ENCODE results near the gene PLP2.
"Not testable (repeated sequence)": the region's sequence is repeated elsewhere in the genome, so short reads cannot be mapped to it uniquely, and the experiment has no call there.

The PLP2 gene, protein sequence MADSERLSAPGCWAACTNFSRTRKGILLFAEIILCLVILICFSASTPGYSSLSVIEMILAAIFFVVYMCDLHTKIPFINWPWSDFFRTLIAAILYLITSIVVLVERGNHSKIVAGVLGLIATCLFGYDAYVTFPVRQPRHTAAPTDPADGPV

DNA sequence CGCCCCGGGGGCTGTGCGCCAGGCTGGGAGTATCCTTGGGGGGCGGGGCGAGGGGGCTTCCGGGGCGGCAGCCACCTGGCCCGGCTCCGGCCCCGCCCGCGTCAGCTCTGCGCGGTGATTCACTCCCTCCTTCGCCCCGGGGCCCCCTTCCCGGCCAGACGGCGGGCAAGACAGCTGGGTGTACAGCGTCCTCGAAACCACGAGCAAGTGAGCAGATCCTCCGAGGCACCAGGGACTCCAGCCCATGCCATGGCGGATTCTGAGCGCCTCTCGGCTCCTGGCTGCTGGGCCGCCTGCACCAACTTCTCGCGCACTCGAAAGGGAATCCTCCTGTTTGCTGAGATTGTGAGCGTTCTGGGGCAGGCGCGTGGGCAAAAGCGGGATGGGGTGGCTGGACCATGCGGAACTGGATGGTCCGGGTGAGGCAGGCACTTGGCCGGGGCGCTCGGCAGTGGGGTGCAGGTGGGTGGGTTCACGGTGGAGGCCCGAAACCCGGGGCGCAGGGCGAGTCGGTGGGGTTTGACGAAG lies at the start of gene PLP2:
Gene PLP2 (plus strand): TSS at position 147 of the 528 bp plus-strand sequence. CDS start 103 bp downstream, at position 250.
- peak; percentile 65 for DNase-seq (ENCODE audit: low read depth)

GRCh38 chrX:49122499-49122898 lies 49.2 kb upstream of the PLP2 start:
- DNase-seq (ENCODE audit: low read depth): no peak

- DNase-seq (ENCODE audit: low read depth): not testable (repeated sequence)
Measured at GRCh38 chrX:49127742-49128258, 43.9 kb upstream of the PLP2 start.

DNA sequence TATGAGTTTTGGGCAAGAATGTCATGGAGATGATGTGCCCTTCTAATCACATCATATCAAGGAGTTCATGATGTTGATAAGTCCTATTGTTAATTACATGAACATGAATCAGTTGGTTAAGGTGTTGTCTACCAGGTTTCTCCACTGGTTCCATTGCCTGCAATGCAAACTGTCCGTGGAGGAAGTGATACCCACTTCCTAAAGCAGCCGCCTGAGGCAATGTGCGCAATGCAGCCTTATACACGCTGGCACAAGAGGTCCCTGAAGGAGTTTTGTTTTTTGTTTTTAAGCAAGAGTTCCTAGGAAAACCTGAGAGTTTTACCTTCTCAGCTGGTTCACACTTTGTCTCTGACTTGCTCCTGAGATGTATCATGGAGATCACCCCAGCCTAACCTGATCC lies 42.3 kb upstream of the PLP2 start:
- DNase-seq (ENCODE audit: low read depth): no peak

DNA sequence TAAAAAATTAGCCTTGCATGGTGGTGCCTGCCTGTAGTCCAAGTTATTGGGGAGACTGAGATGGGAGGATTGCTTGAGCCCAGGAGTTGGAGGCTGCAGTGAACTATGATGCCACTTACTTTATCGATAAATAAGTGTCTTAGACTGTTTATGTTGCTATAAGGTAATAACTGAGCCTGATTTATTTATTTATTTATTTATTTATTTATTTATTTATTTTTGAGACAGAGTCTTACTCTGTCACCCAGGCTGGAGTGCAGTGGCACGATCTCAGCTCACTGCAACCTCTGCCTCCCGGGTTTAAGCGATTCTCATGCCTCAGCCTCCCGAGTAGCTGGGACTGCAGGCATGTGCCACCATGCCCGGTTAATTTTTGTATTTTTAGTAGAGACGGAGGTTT lies 39.4 kb upstream of the PLP2 start:
- not testable (repeated sequence) for DNase-seq (ENCODE audit: low read depth)

DNA sequence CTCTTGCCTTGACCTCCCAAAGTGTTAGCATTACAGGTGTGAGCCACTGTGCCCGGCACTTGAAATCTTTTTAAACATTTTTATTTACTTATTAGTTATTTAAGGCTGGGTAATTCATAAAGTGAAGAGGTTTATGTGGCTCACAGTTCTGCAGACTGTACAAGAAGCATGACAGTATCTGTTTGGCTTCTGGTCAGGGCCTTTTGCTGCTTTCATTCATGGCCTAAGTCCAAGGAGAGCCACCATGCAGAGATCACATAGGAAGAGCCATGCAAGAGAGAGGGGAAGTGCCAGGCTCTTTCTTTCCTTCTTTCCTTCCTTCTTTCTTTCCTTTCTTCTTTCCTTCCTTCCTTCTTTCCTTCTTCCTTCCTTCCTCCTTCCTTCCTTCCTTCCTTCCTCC lies 37.9 kb upstream of the PLP2 start:
- DNase-seq (ENCODE audit: low read depth): no peak

DNA sequence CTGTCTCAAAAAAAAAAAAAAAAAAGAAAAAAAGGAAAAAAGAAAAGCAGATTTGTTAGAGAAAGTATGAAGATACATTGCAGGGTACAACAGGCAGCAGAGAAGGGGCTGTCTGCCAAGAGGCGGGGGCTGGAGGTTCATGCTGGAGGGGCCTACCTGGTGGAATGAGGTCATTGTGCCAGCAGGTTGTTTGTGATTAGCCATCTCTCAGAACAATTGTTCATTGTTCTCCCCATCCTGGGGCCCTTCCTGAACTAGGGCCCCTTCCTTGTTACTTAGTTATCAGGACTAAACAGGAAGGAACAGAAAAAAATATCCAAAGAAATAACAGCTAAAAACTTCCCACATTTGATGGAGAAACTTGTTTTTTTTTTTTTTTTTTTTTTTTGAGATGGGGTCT lies 34.2 kb upstream of the PLP2 start:
- DNase-seq (ENCODE audit: low read depth): no peak

DNA sequence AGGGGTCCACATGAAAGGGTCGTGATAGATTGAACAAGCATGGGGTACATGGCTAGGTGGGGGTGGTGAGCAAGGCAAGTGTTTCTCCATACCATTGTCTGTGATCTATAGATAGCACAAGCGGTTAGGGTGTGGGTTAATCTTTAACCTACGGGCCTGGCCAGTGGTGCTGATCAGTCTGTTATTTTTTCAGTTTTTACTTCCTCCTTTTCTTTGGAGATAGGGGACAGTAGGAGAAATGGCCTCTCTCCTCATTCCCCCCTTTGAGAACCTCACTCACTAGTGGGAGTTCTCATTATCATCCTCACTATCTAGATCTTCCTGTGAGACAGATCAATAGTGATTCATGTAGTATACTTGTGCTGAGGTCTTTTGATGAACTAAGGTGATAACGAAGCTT lies 32.0 kb upstream of the PLP2 start:
- no peak for DNase-seq (ENCODE audit: low read depth)

- DNase-seq (ENCODE audit: low read depth): not testable (repeated sequence)
Measured at GRCh38 chrX:49142264-49142663, 29.4 kb upstream of the PLP2 start.

GRCh38 chrX:49143154-49143553 lies 28.5 kb upstream of the PLP2 start:
- not testable (repeated sequence) for DNase-seq (ENCODE audit: low read depth)

DNA sequence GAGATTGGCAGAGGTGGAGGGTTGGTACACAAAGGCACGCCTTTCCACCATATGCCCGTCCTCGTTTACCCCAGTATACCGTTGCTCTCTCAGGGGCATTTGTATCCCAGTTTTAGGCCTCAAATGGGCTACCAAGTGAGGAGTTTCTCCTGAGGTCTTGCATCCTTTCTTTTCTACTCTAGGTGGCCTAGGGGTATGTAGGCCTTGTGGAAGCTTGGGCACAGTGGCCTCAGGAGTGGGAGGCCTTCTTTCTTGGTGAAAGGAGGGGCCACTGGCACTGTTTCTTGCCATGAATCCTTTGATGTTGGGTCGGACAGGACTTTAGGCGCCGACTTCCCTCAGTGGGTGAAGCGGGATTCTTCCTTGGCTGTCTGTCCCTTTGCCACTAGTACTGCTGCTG lies 24.4 kb upstream of the PLP2 start:
- no peak for DNase-seq (ENCODE audit: low read depth)

DNA sequence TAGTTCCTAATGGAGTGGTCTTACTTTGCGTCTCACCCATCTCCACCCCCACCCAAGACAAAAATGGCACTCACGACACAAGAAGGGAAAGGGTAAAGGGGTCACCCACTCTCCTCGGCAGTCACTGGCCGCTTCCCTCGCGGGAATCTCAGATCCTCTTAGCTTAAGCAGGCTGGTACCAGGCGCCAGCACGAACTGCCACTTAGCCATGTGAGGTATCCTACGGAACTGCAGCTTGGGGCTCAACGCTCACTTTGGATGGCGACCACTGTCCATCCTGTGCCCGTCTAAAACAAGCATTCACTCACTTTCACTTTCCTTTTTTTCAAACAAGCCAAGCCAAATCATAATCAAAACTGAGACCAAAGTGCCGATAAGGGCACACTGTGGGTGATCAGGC lies 23.8 kb upstream of the PLP2 start:
- DNase-seq (ENCODE audit: low read depth): no peak

GRCh38 chrX:49148390-49149100 lies 23.2 kb upstream of the PLP2 start:
- not testable (repeated sequence) for DNase-seq (ENCODE audit: low read depth)

DNA sequence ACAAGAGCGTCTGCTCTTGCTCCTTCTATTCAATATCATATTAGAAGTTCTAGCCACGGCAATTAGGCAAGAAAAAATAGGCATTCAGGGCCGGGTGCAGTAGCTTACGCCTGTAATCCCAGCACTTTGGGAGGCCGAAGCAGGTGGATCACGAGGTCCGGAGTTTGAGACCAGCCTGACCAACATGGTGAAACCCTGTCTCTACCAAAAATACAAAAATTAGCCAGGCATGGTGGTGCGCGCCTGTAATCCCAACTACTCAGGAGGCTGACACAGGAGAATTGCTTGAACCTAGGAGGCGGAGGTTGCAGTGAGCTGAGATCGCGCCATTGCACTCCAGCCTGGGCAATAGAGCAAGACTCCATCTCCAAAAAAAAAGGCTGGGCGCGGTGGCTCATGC lies 22.4 kb upstream of the PLP2 start:
- not testable (repeated sequence) for DNase-seq (ENCODE audit: low read depth)

DNA sequence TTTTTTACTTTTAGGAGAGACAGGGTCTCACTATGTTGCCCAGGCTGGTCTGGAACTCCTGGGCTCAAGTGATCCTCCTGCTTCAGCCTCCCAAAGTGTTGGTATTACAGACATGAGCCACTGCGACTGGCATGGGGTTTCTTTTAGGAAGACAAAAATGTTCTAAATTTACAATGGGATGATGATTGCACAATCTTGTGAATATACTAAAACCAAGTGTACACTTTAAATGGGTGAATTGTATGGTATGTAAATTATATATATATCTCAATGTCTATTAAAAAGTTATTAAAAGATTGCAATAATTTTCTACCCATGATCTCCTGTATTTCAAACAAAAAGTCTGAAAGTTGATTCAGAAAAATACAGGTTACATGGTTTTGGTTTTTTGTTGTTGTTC lies 18.2 kb upstream of the PLP2 start:
- DNase-seq (ENCODE audit: low read depth): no peak

DNA sequence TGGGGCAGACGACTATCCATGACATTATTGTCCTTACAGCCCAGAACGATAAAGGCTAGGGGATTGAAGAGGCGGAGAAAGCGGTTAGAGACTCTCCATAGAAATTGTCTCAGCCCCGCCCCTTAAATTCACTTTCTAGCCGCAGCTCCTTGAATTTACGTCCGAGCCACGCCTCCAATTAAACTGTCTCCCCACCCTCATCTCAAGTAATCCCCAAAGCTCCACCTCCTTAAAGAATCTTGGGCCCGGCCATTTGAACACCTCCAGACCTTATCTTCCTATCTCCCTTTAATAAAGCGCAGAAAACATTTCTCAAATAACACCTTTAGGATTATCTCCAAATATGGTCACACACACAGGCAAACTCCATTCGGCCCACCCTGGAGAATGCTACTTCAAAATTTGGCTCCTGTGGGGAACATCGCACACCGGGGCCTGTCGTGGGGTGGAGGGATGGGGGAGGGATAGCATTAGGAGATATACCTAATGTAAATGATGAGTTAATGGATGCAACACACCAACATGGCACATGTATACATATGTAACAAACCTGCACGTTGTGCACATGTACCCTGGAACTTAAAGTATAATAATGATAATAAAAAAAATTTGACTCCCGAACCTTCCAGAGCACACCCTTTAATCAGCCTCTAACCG lies 16.3 kb upstream of the PLP2 start:
- peak; percentile 17 for DNase-seq (ENCODE audit: low read depth)

- peak; percentile 73 for DNase-seq (ENCODE audit: low read depth)
Measured at GRCh38 chrX:49155900-49156837, 15.5 kb upstream of the PLP2 start.

- DNase-seq (ENCODE audit: low read depth): no peak
Measured at GRCh38 chrX:49157194-49157593, 14.5 kb upstream of the PLP2 start.

GRCh38 chrX:49160908-49161307 lies 10.8 kb upstream of the PLP2 start:
- no peak for DNase-seq (ENCODE audit: low read depth)

DNA sequence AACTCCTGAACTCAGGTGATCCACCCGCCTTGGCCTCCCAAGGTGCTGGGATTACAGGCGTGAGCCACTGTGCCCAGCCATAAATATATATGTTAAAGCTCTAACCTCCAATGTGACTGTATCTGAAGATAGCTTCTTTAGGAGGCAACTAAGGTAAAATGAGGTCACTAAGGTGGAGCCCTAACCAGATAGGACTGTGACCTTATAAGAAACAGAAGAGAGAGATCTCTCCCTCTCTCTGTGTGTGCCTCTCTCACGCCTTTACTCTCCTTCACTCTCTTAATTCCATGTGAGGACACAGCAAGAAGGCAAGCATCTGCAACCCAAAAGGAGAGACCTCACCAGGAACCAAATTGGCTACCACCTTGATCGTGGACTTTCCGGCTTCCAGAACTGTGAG lies 10.1 kb upstream of the PLP2 start:
- DNase-seq (ENCODE audit: low read depth): no peak

GRCh38 chrX:49162620-49163019 lies 9.1 kb upstream of the PLP2 start, which contains the start of gene MAGIX:
MAGIX (plus strand) TSS chrX:49162758; CDS start chrX:49162890, 132 bp downstream.
- DNase-seq (ENCODE audit: low read depth): no peak

Data from T-helper 22 cell (primary cell).